Breast epithelium (tissue), 4 donors: ENCODE measurements around the gene TCF4. TPM values are rescaled to one million over a fixed set of nuclear protein-coding genes. Genes with fewer than 3 reads are reported as not detected.

Experiments used
- DNase-seq, 2 donors: peaks; one replicate each; pipeline ENCODE4 v3.0.0-alpha.2; 2019; ENCODE audit warnings: low spot score in 2 of 2
- H3K27ac ChIP-seq, 2 donors: fragments of 200-600 bp; sonication (generic) in 1 of 2; one replicate each; pipeline ENCODE4 v1.5.1; 2016 to 2019; ENCODE audit warnings: mild to moderate bottlenecking in 1 of 2
- H3K27me3 ChIP-seq, 2 donors: fragments of 200-600 bp; sonication (generic) in 1 of 2; one replicate each; pipeline versions ENCODE4 v1.5.1 to v1.6.0; 2017 to 2019; ENCODE audit warnings: control low read depth in 1 of 2, mild to moderate bottlenecking in 1 of 2
- H3K36me3 ChIP-seq: fragments of 200-600 bp; one replicate; pipeline ENCODE4 v1.5.1; 2019
- H3K4me1 ChIP-seq, 2 donors: fragments of 200-600 bp; sonication (generic); one replicate each; pipeline ENCODE4 v1.5.1; 2016 to 2019; ENCODE audit warnings: control low read depth in 1 of 2
- H3K4me3 ChIP-seq, 3 donors: fragments of 200-600 bp; sonication (generic); 1 replicate in 2 of 3; 2 replicates in 1 of 3; pipeline ENCODE4 v1.5.1; 2016 to 2019; ENCODE audit warnings: mild to moderate bottlenecking in 3 of 3, moderate library complexity in 2 of 3
- H3K9me3 ChIP-seq, 2 donors: fragments of 200-600 bp; sonication (generic) in 1 of 2; one replicate each; pipeline ENCODE4 v1.5.1; 2016 to 2019; ENCODE audit warnings: control low read depth in 1 of 2
- POLR2A ChIP-seq: fragments of 450-650 bp; IDR thresholded peaks from one replicate; pipeline ENCODE4 v1.6.1; 2016; ENCODE audit warnings: antibody characterized with exemption, mild to moderate bottlenecking, moderate library complexity
- POLR2AphosphoS5 ChIP-seq, 3 donors: sonication (generic); formaldehyde crosslinking; IDR thresholded peaks; one replicate each; pipeline ENCODE4 v1.6.1; 2017; ENCODE audit warnings: antibody characterized with exemption in 3 of 3
- intact Hi-C: fragments of 100-400 bp; cut with DNase I; formaldehyde crosslinking; loops from one replicate; pipeline ENCODE4 v1.15.1; 2023; ENCODE audit warnings: low total_unique reads
- total RNA-seq, 3 donors: library from RNA; depleted of rRNA; stranded (reverse); fragments of >200 nt; gene quantifications; one replicate each; pipeline ENCODE4 v1.1.0, GENCODE V29; 2016
- TF ChIP-seq, protein P1 (sequence below), 3 donors: fragments of 450-650 bp; IDR thresholded peaks; one replicate each; pipeline ENCODE4 v1.5.1; 2016 to 2017; ENCODE audit warnings: antibody characterized with exemption in 3 of 3, mild to moderate bottlenecking in 3 of 3, moderate library complexity in 3 of 3

Gene TCF4
- total RNA-seq, 3 donors from 2014 or later = 79.6 to 133 (median 114) TPM

DNA sequence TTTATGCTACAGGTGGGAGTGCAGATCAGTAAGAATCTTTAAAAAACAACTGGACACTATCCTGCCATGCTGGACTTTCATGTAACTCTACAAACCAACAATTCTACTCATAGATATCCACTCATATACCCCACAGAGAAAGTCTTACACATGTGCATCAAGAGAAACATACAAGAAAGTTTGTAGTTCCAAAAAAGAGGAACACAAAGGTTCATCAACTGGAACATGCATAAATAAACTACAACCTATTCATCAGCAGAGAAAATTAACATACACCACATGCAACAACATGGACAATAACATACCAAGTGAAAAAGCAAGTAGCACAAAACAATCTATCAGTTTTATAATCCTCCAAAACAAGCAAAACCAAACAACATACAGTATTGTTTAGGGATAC lies 17.0 kb downstream of the TCF4 start:
- Histone ChIP-seq H3K36me3 (no peaks in the 10 kb centered on the region), H3K9me3 (no peaks in the 10 kb centered on the region), H3K4me3 (no peak overlapping the region), H3K27ac (no peak overlapping the region), H3K4me1 (no peaks in the 10 kb centered on the region), H3K27me3 (no peaks in the 10 kb centered on the region)
- no peak for DNase-seq
- TF ChIP-seq POLR2A (no peak), POLR2AphosphoS5 (IDR thresholded peaks at IDR 0.05) (no peak)
- TF ChIP-seq, protein P1, sequence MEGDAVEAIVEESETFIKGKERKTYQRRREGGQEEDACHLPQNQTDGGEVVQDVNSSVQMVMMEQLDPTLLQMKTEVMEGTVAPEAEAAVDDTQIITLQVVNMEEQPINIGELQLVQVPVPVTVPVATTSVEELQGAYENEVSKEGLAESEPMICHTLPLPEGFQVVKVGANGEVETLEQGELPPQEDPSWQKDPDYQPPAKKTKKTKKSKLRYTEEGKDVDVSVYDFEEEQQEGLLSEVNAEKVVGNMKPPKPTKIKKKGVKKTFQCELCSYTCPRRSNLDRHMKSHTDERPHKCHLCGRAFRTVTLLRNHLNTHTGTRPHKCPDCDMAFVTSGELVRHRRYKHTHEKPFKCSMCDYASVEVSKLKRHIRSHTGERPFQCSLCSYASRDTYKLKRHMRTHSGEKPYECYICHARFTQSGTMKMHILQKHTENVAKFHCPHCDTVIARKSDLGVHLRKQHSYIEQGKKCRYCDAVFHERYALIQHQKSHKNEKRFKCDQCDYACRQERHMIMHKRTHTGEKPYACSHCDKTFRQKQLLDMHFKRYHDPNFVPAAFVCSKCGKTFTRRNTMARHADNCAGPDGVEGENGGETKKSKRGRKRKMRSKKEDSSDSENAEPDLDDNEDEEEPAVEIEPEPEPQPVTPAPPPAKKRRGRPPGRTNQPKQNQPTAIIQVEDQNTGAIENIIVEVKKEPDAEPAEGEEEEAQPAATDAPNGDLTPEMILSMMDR (IDR thresholded peaks at IDR 0.05) = no peak
- intact Hi-C loops = no loop called here

DNA sequence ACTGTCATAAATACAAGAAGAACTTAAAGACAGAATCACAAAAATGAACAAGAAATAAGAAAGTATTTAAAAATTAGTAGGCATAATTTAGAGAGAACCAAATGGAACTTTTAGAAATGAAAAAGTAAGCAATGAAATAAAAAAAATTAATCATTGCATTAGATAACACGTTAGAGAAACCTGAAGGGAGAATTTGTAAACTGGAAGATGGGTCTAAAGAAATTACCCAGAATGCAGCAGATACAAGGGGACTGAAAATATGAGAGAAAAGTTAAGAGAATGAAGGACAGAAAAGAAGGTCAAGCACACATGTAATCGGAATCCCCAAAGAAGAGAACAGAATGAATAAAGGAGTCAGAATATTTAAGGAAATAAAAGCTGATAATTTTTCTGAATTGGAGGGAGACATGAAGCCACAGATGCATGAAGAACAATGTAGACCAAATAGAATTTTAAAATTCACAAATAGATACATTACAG lies 21.5 kb downstream of the TCF4 start:
- no peaks in the 10 kb centered on the region for H3K36me3 ChIP-seq
- H3K27ac ChIP-seq = no peak overlapping the region
- TF ChIP-seq POLR2A (no peak), POLR2AphosphoS5 (IDR thresholded peaks at IDR 0.05) (no peak)
- TF ChIP-seq, protein P1 (IDR thresholded peaks at IDR 0.05) = no peak
- DNase-seq = no peak
- no peaks in the 10 kb centered on the region for H3K4me1 ChIP-seq
- intact Hi-C loops = no loop called here
- peaks cover 0 to 5% of the 10 kb centered on the region in 2 donors for H3K9me3 ChIP-seq
- no peak overlapping the region for H3K4me3 ChIP-seq
- H3K27me3 ChIP-seq = no peaks in the 10 kb centered on the region

DNA sequence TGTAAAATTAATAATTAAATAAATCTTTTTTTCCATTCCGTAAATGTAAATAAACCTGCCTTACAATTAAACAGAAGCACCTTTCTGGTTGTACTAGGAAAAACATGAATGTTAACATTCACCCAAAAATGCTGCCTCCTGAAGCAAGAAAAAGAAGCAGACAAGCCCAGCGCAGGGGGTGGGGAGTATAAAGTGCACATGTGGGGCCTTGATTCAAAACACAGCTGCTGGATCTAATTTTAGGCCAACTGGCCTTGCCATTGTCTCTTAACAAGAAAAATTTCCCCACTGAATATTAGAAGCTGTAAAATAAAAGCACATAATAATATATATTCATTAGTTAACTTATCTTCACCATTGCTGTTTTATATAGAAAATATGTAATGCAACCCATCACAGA lies 28.3 kb downstream of the TCF4 start:
- Histone ChIP-seq H3K4me3 (no peak overlapping the region), H3K4me1 (no peaks in the 10 kb centered on the region), H3K27me3 (no peaks in the 10 kb centered on the region), H3K36me3 (no peaks in the 10 kb centered on the region), H3K27ac (no peak overlapping the region), H3K9me3 (peaks cover 0 to 5% of the 10 kb centered on the region in 2 donors)
- intact Hi-C loops = no loop called here
- no peak for DNase-seq
- TF ChIP-seq POLR2A (no peak), POLR2AphosphoS5 (IDR thresholded peaks at IDR 0.05) (no peak)
- TF ChIP-seq, protein P1 (IDR thresholded peaks at IDR 0.05) = no peak

DNA sequence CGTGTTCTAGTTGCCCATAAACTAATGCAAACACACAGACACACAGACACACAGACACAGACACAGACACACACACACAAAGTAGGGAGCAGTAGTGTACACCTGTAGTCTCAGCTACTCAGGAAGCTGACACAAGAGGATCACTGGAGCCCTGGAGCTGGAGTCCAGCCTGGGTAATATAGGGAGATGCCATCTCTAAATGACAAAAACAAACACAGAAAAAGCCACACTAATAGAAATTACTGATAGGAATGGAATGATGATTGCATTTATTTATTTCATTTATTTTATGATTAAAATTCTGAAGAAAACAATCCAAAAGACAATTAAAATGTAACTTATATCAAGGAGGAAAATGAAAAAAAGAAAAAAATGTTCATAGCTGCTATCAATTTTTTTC lies 30.8 kb downstream of the TCF4 start:
- no peak for DNase-seq
- Histone ChIP-seq H3K36me3 (no peaks in the 10 kb centered on the region), H3K9me3 (peaks cover 0 to 5% of the 10 kb centered on the region in 2 donors), H3K27ac (no peak overlapping the region), H3K27me3 (no peaks in the 10 kb centered on the region), H3K4me1 (no peaks in the 10 kb centered on the region), H3K4me3 (no peak overlapping the region)
- intact Hi-C loops = no loop called here
- TF ChIP-seq, protein P1 (IDR thresholded peaks at IDR 0.05) = no peak
- TF ChIP-seq POLR2A (no peak), POLR2AphosphoS5 (IDR thresholded peaks at IDR 0.05) (no peak)

DNA sequence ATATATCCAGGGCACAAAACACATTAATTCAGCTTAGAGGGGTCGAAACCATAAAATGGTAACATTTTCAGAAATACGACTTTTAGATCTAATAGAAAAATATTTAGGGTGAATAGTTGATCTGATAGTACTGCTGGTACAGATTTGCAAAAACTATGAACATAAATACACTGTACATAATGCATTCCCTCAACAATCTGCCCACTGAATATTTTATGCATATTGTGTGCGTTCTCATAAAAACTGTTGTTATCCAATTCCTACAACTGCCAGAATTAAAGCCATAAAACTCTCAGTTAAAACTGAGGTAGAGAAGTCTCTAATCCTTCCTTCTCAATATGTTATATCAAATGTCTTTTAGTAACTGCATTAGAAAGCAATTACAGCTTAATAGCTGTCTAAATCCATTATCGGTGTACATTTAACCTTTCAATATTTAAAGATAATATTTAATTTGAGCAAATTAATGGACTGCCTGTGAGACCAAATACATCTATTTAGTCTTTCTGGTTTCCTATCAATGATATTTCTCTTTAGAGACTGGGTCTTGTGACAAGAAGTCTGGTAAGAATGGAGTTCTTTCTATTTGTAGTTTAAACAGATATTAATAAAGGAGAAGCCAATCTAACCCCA lies 32.5 kb downstream of the TCF4 start:
- no peaks in the 10 kb centered on the region for H3K27me3 ChIP-seq
- TF ChIP-seq, protein P1 (IDR thresholded peaks at IDR 0.05) = no peak
- TF ChIP-seq POLR2A = no peak
- TF ChIP-seq POLR2AphosphoS5 (IDR thresholded peaks at IDR 0.05) = no peak
- H3K4me3 ChIP-seq = no peak overlapping the region
- intact Hi-C loops = no loop called here
- H3K9me3 ChIP-seq = no peaks in the 10 kb centered on the region
- DNase-seq = no peak
- H3K36me3 ChIP-seq = no peaks in the 10 kb centered on the region
- no peaks in the 10 kb centered on the region for H3K4me1 ChIP-seq
- no peak overlapping the region for H3K27ac ChIP-seq
